Activated naive CD4-positive, alpha-beta T cell treated with anti-CD3 and anti-CD28 coated beads for 36 hours (primary cell): ENCODE results near the gene NID2. TPM values are rescaled to one million over a fixed set of nuclear protein-coding genes. Genes with fewer than 3 reads are reported as not detected.
A peak's percentile ranks its signal among the peaks of the same experiment; 100 is the strongest.

Source experiments
- CTCF ChIA-PET: fragments of 350-600 bp; sonication (Branson Sonifier 250); formaldehyde crosslinking; loops from one replicate; lab custom pipeline; 2021; ENCODE audit warnings: antibody characterized with exemption; lab: Charles Lee
- DNase-seq: peaks from one replicate; pipeline ENCODE4 v3.0.0-alpha.2; 2020
- H3K27ac Mint-ChIP-seq: one replicate; pipeline ENCODE4 v1.8.0; 2021; ENCODE audit warnings: mild to moderate bottlenecking, mixed read lengths
- H3K27me3 Mint-ChIP-seq: one replicate; pipeline ENCODE4 v1.8.0; 2021; ENCODE audit warnings: low read depth, mixed read lengths
- H3K36me3 Mint-ChIP-seq: one replicate; pipeline ENCODE4 v1.8.0; 2021; ENCODE audit warnings: low read depth, mixed read lengths
- H3K4me1 Mint-ChIP-seq: one replicate; pipeline ENCODE4 v1.8.0; 2021; ENCODE audit warnings: low read depth, mixed read lengths
- H3K4me3 Mint-ChIP-seq: one replicate; pipeline ENCODE4 v1.8.0; 2021; ENCODE audit warnings: mild to moderate bottlenecking, moderate library complexity, mixed read lengths
- H3K9me3 Mint-ChIP-seq: one replicate; pipeline ENCODE4 v1.8.0; 2021; ENCODE audit warnings: mixed read lengths
- intact Hi-C: fragments of 100-400 bp; cut with micrococcal nuclease; formaldehyde crosslinking; loops from one replicate; pipeline ENCODE4 v1.15.1; 2023
- total RNA-seq, 2 experiments: library from RNA; stranded (reverse); gene quantifications; one replicate each; pipeline ENCODE4 v1.2.3, GENCODE V29; 2021

NID2 gene
- total RNA-seq, 2 experiments from 2014 or later: not detected

- CTCF ChIA-PET: interaction anchor here (1.6 kb wide), 1 partner anchor 13 kb away, joined by 3 read pairs; no protein-coding TSS in a partner anchor
- Mint-ChIP-seq H3K4me3 (peak overlapping the region; percentile 89), H3K4me1 (peaks cover 27% of the 10 kb centered on the region)
These were observed 80.6 kb downstream of the NID2 start for GRCh38 chr14:51988221-51988620.

DNA sequence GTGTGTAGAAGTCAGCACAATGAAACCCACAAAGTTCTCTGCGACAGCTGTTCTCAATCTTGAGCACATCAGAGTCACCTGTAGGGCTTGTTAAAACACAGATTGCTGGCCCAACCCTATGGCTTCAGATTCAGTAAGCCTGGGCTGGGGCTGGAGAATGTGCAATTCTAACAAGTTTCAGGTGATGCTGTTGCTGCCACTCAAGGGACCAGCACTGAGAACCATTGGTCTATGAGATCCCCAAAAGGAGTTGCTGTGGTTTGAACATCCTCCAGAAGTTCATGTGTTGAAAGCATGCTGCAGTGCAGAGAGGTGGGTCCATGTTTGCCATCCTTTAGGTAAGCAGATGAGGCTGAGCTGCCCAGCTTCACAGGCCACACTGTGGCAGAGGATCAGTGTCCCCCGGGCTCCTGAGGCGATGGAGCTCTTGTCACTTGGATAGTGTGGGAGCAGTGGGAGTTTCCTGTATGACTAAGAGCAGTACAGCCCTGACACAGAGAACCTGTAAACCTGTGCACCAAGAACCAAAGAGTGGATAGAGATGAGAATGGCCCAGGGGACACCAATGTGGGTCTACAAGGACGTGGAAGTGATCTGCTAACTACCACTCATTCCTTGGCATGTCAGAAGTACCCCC, 87.5 kb downstream of the NID2 start:
- H3K4me3 Mint-ChIP-seq: no peak overlapping the region
- H3K36me3 Mint-ChIP-seq: no peaks in the 10 kb centered on the region
- no peaks in the 10 kb centered on the region for H3K9me3 Mint-ChIP-seq
- H3K27ac Mint-ChIP-seq: no peak overlapping the region
- intact Hi-C loops: loop anchor here (5.0 kb wide), 1 partner anchor 889 kb away; no protein-coding TSS in a partner anchor
- peaks cover 4% of the 10 kb centered on the region for H3K4me1 Mint-ChIP-seq
- no peak for DNase-seq
- CTCF ChIA-PET: interaction anchor here (1.3 to 5.3 kb wide), 3 partner anchors 15 to 202 kb away, joined by 3 to 40 read pairs (median 10); no protein-coding TSS in a partner anchor
- H3K27me3 Mint-ChIP-seq: no peaks in the 10 kb centered on the region

More at GRCh38 chr14:51988221-51988620, 80.6 kb downstream of the NID2 start:
- Mint-ChIP-seq H3K27ac (peak overlapping the region; percentile 85), H3K36me3 (peaks cover 12% of the 10 kb centered on the region), H3K9me3 (no peaks in the 10 kb centered on the region), H3K27me3 (no peaks in the 10 kb centered on the region)
- no peak for DNase-seq
- intact Hi-C loops: no loop called here

DNA sequence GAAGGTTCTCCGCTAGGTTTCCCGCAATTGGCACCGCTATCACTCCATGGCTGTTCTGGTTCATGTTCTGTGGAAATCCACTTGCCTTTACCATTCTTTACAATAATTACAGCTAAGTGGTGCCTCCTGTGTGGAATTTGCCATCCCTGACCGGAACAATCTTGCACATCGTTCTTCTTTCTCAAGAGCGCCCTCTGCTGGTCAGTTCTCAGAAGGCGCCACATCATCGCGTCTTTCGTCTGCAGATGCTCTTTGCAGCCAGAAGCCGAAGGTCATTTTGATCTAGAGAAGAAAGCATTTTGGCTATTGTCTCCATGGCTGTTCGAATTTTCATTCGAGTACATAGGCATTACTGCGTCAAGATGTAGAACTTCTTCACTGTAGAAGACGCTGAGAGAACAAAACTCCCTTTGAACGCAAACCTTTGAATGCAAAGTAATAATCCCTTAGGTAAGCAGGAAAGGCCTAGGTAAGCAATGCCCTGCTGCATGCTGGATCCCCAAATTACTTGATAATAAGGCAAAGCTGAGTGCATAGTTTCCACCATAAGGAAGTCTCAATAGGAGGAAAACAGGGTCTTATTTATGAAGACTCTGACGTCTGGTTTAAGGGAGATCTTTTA, 89.7 kb downstream of the NID2 start:
- no peak overlapping the region for H3K27ac Mint-ChIP-seq
- intact Hi-C loops: loop anchor here (1.0 to 10.0 kb wide), 5 partner anchors 118 to 424 kb away; partner anchors contain the start of gene GNG2
- H3K4me3 Mint-ChIP-seq: no peak overlapping the region
- H3K9me3 Mint-ChIP-seq: no peaks in the 10 kb centered on the region
- H3K36me3 Mint-ChIP-seq: no peaks in the 10 kb centered on the region
- peaks cover 4% of the 10 kb centered on the region for H3K4me1 Mint-ChIP-seq
- CTCF ChIA-PET: interaction anchor here (0.6 to 5.3 kb wide), 37 partner anchors 8 to 696 kb away, joined by 3 to 40 read pairs (median 4); partner anchors contain the start of gene GNG2
- peak; percentile 91 for DNase-seq
- H3K27me3 Mint-ChIP-seq: no peaks in the 10 kb centered on the region

DNA sequence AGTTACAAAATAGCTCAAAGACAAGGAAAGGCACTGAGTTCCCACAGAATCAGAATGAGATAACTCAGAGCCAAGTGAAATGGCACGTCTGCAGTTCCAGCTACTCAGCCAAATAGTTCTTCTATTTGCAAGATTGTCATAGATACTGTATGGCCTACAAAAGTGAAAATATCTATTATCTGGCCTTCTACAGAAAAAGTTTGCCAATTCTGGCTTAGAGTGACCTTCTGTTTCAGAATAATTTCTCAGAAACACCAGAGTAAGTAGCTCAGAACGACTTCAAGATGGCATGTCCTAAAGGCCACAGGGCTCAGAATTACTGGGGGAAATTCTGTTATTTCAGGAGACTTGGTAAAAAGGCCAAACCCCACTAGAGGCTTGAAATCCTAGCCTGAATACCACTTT, 90.2 kb downstream of the NID2 start:
- intact Hi-C loops: loop anchor here (1.0 to 10.0 kb wide), 5 partner anchors 118 to 424 kb away; partner anchors contain the start of gene GNG2
- Mint-ChIP-seq H3K36me3 (no peaks in the 10 kb centered on the region), H3K27me3 (no peaks in the 10 kb centered on the region), H3K4me1 (peaks cover 4% of the 10 kb centered on the region), H3K4me3 (no peak overlapping the region), H3K9me3 (no peaks in the 10 kb centered on the region), H3K27ac (no peak overlapping the region)
- DNase-seq: no peak
- CTCF ChIA-PET: interaction anchor here (0.6 to 5.3 kb wide), 34 partner anchors 8 to 695 kb away, joined by 3 to 40 read pairs (median 4); partner anchors contain the start of gene GNG2

DNA sequence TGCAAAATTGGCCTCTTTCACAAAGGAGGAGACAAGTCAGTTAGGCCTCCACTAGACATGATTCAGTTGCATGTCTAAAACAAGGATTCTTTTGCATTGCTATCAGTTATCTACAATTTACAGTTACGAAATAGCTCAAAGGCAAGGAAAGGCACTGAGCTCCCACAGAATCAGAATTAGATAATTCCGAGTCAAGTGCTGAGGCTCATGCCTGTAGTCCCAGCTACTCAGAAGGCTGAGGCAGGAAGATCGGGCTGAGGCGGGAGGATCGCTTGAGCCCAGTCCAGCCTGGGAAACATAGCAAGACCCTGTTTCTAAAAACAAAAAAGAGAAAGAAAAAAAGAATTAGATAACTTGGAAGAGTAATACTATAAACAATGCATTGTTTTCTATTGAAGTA, 91.8 kb downstream of the NID2 start:
- H3K36me3 Mint-ChIP-seq: no peaks in the 10 kb centered on the region
- no peaks in the 10 kb centered on the region for H3K9me3 Mint-ChIP-seq
- H3K4me1 Mint-ChIP-seq: peaks cover 4% of the 10 kb centered on the region
- no peak overlapping the region for H3K4me3 Mint-ChIP-seq
- intact Hi-C loops: loop anchor here (10.0 kb wide), 1 partner anchor 422 kb away; no protein-coding TSS in a partner anchor
- no peak overlapping the region for H3K27ac Mint-ChIP-seq
- CTCF ChIA-PET: interaction anchor here (0.9 to 5.3 kb wide), 5 partner anchors 7 to 226 kb away, joined by 3 to 40 read pairs (median 12); no protein-coding TSS in a partner anchor
- no peaks in the 10 kb centered on the region for H3K27me3 Mint-ChIP-seq
- no peak for DNase-seq

- CTCF ChIA-PET: interaction anchor here (0.6 to 1.5 kb wide), 2 partner anchors 100 to 192 kb away, joined by 5 to 9 read pairs; no protein-coding TSS in a partner anchor
- Mint-ChIP-seq H3K4me1 (no peaks in the 10 kb centered on the region), H3K27me3 (no peaks in the 10 kb centered on the region), H3K27ac (no peak overlapping the region), H3K4me3 (no peak overlapping the region), H3K36me3 (no peaks in the 10 kb centered on the region), H3K9me3 (no peaks in the 10 kb centered on the region)
- no peak for DNase-seq
- intact Hi-C loops: loop anchor here (10.0 kb wide), 1 partner anchor 418 kb away; no protein-coding TSS in a partner anchor
These were observed 96.3 kb downstream of the NID2 start for GRCh38 chr14:51972566-51972965.

DNA sequence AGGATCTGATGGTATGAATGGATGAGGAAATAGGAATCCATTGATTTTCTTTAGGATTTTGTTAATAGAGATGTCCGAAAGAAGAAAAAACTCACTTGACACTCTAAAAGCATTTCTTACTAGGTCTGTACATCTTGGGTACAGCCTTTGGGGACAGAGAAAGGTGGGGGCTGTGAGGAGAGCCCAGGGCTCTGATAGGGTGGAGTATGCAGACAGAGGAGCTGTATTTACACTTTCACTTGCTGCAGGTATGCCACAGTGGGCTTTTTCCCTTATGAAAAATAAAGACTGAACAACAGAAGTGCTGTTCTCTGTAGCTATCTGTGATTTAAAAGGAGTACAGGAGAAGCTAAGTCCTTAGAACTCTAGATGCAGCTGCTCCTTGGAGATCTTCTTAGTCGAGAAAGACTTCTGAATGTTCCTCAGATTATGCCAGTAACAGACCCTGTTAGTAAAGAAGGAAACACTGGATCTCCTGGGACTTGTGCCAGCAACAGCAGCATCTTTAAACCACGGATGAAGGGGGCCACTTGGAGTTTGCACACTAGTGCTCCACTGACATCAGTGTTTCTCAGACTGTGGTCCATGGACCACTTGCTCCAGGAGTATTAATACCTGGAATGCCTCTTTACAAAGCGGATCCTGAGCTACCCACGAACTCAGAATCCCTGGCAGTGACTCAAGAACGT, 98.9 kb downstream of the NID2 start:
- DNase-seq: no peak
- H3K36me3 Mint-ChIP-seq: peaks cover 4% of the 10 kb centered on the region
- H3K27ac Mint-ChIP-seq: no peak overlapping the region
- H3K27me3 Mint-ChIP-seq: no peaks in the 10 kb centered on the region
- CTCF ChIA-PET: interaction anchor here (2.3 kb wide), 1 partner anchor 9 kb away, joined by 12 read pairs; no protein-coding TSS in a partner anchor
- no peak overlapping the region for H3K4me3 Mint-ChIP-seq
- no peaks in the 10 kb centered on the region for H3K4me1 Mint-ChIP-seq
- no peaks in the 10 kb centered on the region for H3K9me3 Mint-ChIP-seq
- intact Hi-C loops: loop anchor here (10.0 kb wide), 1 partner anchor 415 kb away; no protein-coding TSS in a partner anchor

- peaks cover 6% of the 10 kb centered on the region for H3K36me3 Mint-ChIP-seq
- intact Hi-C loops: no loop called here
- no peaks in the 10 kb centered on the region for H3K27me3 Mint-ChIP-seq
These were observed 101.3 kb downstream of the NID2 start for GRCh38 chr14:51967521-51967920.

GRCh38 chr14:51963286-51963685, 105.6 kb downstream of the NID2 start:
- intact Hi-C loops: no loop called here
- Mint-ChIP-seq H3K4me1 (peaks cover 43% of the 10 kb centered on the region), H3K36me3 (peaks cover 31% of the 10 kb centered on the region), H3K4me3 (peak overlapping the region; percentile 54), H3K27me3 (no peaks in the 10 kb centered on the region), H3K27ac (peak overlapping the region; percentile 34), H3K9me3 (peaks cover 20% of the 10 kb centered on the region)
- no peak for DNase-seq
- CTCF ChIA-PET: interaction anchor here (0.6 to 1.3 kb wide), 4 partner anchors 15 to 389 kb away, joined by 3 to 8 read pairs (median 5); no protein-coding TSS in a partner anchor

More at GRCh38 chr14:51967521-51967920, 101.3 kb downstream of the NID2 start:
- Mint-ChIP-seq H3K4me1 (peaks cover 13% of the 10 kb centered on the region), H3K9me3 (no peaks in the 10 kb centered on the region), H3K4me3 (no peak overlapping the region), H3K27ac (no peak overlapping the region)
- CTCF ChIA-PET: no interaction called here
- DNase-seq: no peak

DNA sequence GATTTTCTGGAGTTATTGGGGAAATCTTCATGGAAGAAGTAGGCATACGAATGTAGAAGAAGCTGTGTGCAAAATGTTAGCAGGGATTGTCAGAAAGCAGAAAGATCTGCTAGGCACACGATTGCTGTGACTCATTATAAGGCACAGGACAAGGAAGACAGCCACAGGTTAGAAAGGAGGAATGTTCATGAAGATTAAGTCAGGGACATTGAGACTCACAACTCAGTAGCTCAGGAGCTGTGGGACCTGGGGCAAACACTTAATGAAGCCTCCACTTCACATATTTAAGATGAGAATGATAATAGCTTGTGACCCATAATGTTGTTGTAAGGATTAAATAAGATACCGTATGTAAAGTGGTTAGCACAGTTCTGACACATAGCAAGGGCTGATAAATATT, 106.1 kb downstream of the NID2 start:
- Mint-ChIP-seq H3K36me3 (peaks cover 36% of the 10 kb centered on the region), H3K27me3 (no peaks in the 10 kb centered on the region), H3K27ac (peak overlapping the region; percentile 44), H3K9me3 (peaks cover 25% of the 10 kb centered on the region), H3K4me3 (peak overlapping the region; percentile 17), H3K4me1 (peaks cover 46% of the 10 kb centered on the region)
- no peak for DNase-seq
- intact Hi-C loops: no loop called here
- CTCF ChIA-PET: interaction anchor here (0.5 to 1.3 kb wide), 5 partner anchors 16 to 1248 kb away, joined by 3 to 8 read pairs (median 5); no protein-coding TSS in a partner anchor

DNA sequence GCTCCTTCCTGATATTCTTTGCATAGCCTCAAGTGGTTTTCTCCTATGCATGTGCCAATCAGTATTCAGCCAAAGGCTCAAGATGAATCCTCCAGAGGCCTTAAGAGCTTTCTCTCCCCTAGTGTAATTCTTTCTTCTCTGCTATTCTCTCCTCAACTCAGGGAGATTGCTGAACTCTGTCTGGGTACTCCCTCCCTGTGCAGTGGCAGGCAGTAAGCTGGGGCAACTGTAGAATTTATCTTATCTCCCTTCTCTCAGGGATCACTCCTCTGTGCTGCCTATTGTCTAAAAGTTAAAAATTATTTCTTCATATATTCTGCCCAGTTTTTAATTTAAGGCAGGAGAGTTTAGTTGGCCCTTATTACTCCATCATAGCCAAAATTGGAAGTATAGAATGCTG, 108.0 kb downstream of the NID2 start:
- Mint-ChIP-seq H3K4me3 (no peak overlapping the region), H3K36me3 (peaks cover 49% of the 10 kb centered on the region), H3K27me3 (no peaks in the 10 kb centered on the region), H3K4me1 (peaks cover 46% of the 10 kb centered on the region), H3K27ac (no peak overlapping the region), H3K9me3 (peaks cover 31% of the 10 kb centered on the region)
- no peak for DNase-seq
- CTCF ChIA-PET: no interaction called here
- intact Hi-C loops: no loop called here
